Pancreas (tissue), 10 donors: ENCODE results near the gene METAP1D. TPM values are rescaled to one million over a fixed set of nuclear protein-coding genes. Genes with fewer than 3 reads are reported as not detected.

Source experiments
- ATAC-seq, 4 donors: fragments of 200-7000 bp; cut with Tn5 transposase; one replicate each; pipeline versions ENCODE4 v1.8.0 to v1.9.1; 2020; ENCODE audit warnings: mild to moderate bottlenecking in 4 of 4, moderate library complexity in 4 of 4
- DNase-seq, 6 donors: peaks; one replicate each; pipeline ENCODE4 v3.0.0-alpha.2; 2020
- FAIRE-seq: peaks from 2 replicates; lab custom pipeline; 2012; peaks lifted over from hg19 to GRCh38; lab: Jason Lieb, UNC
- H3K27ac ChIP-seq, 4 donors: fragments of 200-600 bp; sonication (generic); 1 replicate in 3 of 4; 2 replicates in 1 of 4; pipeline versions ENCODE4 v1.5.0 to v1.8.0; 2020
- H3K27me3 ChIP-seq, 4 donors: fragments of 200-600 bp; one replicate each; pipeline ENCODE4 v1.8.0; 2021
- H3K36me3 ChIP-seq, 3 donors: fragments of 200-600 bp; sonication (generic) in 1 of 3; one replicate each; pipeline versions ENCODE4 v1.5.0 to v1.8.0; 2020 to 2021
- H3K4me1 ChIP-seq, 3 donors: fragments of 200-600 bp; one replicate each; pipeline ENCODE4 v1.8.0; 2021
- H3K4me3 ChIP-seq, 4 donors: fragments of 200-600 bp; sonication (generic) in 2 of 4; one replicate each; pipeline versions ENCODE4 v1.5.0 to v1.8.0; 2020 to 2021
- H3K9me3 ChIP-seq, 4 donors: fragments of 200-600 bp; one replicate each; pipeline ENCODE4 v1.8.0; 2021
- CTCF ChIP-seq, 4 donors: fragments of 200-600 bp; sonication (generic) in 3 of 4; IDR thresholded peaks; one replicate each; pipeline versions ENCODE4 v1.5.0 to v1.8.0; 2021; ENCODE audit warnings: antibody characterized with exemption in 4 of 4
- WGBS, 2 donors: extraction: QIAGEN DNeasy Blood & Tissue Kit; methylation state at CpG; one replicate each; pipeline ENCODE4 v1.1.7; 2013; 5-methylcytosine and 5-hydroxymethylcytosine counted together
- intact Hi-C, 3 donors: fragments of 100-400 bp; cut with DNase I; formaldehyde crosslinking; loops; one replicate each; pipeline versions ENCODE4 v1.11.1 to v1.14.2; 2022
- polyA plus RNA-seq, 2 donors: library from polyadenylated mRNA; stranded (reverse); fragments of 200-250 nt; gene quantifications; one replicate each; pipeline ENCODE4 v1.2.3, GENCODE V29; 2013
- total RNA-seq, 6 donors: library from RNA; stranded (reverse); fragmentation: NEBNext Ultra II Directional in 4 of 6; extraction: Animal tissue kit (Norgen Biotek cat#: 25700) in 4 of 6; gene quantifications; one replicate each; pipeline versions ENCODE4 v1.2.1 to v1.2.4, GENCODE V29; 2021 to 2023
- donor health status: healthy with polysubstance abuse.
- donor health status: DM: no; HTN: no; CAD: no; lungs with moderate emphysema.
- donor health status: DM: no; HTN: no; CAD: no.
- donor health status: control.
- donor health status: control.
- donor health status: Bipolar disorder and iron deficiency.
- donor health status: DM: yes; HTN: yes; CAD: no.
- donor health status: DM: no; HTN: no; CAD: no.
- donor health status: DM: no; HTN: no; CAD: no.
- donor health status: DM: yes; HTN: yes; CAD: no.

Gene METAP1D
- total and polyA plus RNA-seq, 8 donors, result 3.0 to 11.4 (median 4.6) TPM

DNA sequence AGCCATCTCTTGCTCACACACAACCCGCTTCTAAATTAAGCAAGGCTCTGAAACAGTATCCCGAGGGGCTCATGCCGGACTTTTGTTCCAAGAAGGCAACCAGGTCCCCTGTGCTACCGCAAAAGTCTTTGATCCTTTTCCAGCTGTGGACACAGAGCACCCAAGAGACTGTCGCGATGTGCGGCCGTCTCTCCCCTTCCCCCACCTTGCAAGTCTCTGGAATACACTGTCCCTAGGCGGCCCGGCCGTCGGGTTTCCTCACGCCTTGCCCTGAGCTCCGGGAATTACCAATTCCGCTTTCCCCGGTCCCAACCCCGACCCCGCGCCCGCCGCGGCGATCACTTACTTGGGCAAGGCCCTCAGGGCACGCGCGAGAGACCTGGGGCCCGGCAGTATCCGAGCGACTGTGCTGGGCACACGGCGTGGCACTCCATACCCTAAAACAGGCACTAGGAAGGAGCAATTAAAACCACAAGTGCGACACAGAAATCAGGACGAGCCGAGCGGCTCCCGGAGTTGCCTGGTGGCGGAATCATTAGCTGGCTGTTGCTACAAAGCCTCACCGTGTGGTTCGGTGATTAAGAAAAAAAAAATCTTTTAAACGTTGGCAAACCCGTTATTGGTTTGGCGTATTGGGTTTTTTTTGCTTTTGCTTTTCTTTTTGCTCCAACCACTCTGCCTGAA lies 83.3 kb downstream of the METAP1D start:
- peaks cover 0 to 24% (median 4%) of the 10 kb centered on the region in 3 donors for H3K4me1 ChIP-seq
- H3K4me3 ChIP-seq, result no peak overlapping the region
- no peak for TF ChIP-seq CTCF (IDR thresholded peaks at IDR 0.05)
- ATAC-seq, result no peak
- intact Hi-C loops, result no loop called here
- peaks cover 0 to 89% (median 27%) of the 10 kb centered on the region in 4 donors for H3K27me3 ChIP-seq
- H3K9me3 ChIP-seq, result no peaks in the 10 kb centered on the region
- no peak for FAIRE-seq
- DNase-seq, result peak in 2 of 6 donors; percentile 58 to 66
- no peaks in the 10 kb centered on the region for H3K36me3 ChIP-seq
- no peak overlapping the region for H3K27ac ChIP-seq
- 15 to 18% methylated on average over 42 of the region's 42 CpGs for WGBS, 2 donors

GRCh38 chr2:172083628-172084394 lies 84.1 kb downstream of the METAP1D start:
- H3K27me3 ChIP-seq, result peaks cover 0 to 93% (median 27%) of the 10 kb centered on the region in 4 donors
- intact Hi-C loops, result no loop called here
- no peaks in the 10 kb centered on the region for H3K9me3 ChIP-seq
- H3K4me1 ChIP-seq, result peaks cover 0 to 24% (median 4%) of the 10 kb centered on the region in 3 donors
- ATAC-seq (no peak), FAIRE-seq (no peak), DNase-seq (no peak)
- WGBS, 2 donors, result 16 to 17% methylated on average over 23 of the region's 23 CpGs
- H3K4me3 ChIP-seq, result no peak overlapping the region
- H3K27ac ChIP-seq, result no peak overlapping the region
- no peak for TF ChIP-seq CTCF (IDR thresholded peaks at IDR 0.05)
- no peaks in the 10 kb centered on the region for H3K36me3 ChIP-seq

DNA sequence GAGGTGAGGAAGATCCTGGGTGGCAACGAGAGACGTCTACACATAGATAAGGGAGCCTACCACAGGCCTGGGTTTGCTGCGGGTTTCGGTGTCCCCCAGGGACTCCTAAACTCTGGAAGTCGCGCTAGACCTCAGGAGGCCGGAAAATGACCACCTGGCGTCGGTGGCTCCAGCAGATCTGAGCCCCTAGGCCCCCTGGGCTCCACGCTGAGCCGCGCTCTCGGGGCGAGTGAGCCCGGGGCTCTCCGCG lies 84.6 kb downstream of the METAP1D start:
- H3K27ac ChIP-seq, result no peak overlapping the region
- DNase-seq (peak in 1 of 6 donors; percentile 56), FAIRE-seq (no peak), ATAC-seq (no peak)
- no peak for TF ChIP-seq CTCF (IDR thresholded peaks at IDR 0.05)
- intact Hi-C loops, result no loop called here
- WGBS, 2 donors, result 10 to 11% methylated on average over 9 to 17 of the region's 17 CpGs
- peaks cover 3 to 92% (median 30%) of the 10 kb centered on the region in 4 donors for H3K27me3 ChIP-seq
- H3K4me1 ChIP-seq, result peaks cover 0 to 24% (median 4%) of the 10 kb centered on the region in 3 donors
- H3K4me3 ChIP-seq, result peak overlapping the region in 1 of 4 donors; percentile 51
- no peaks in the 10 kb centered on the region for H3K36me3 ChIP-seq
- no peaks in the 10 kb centered on the region for H3K9me3 ChIP-seq

DNA sequence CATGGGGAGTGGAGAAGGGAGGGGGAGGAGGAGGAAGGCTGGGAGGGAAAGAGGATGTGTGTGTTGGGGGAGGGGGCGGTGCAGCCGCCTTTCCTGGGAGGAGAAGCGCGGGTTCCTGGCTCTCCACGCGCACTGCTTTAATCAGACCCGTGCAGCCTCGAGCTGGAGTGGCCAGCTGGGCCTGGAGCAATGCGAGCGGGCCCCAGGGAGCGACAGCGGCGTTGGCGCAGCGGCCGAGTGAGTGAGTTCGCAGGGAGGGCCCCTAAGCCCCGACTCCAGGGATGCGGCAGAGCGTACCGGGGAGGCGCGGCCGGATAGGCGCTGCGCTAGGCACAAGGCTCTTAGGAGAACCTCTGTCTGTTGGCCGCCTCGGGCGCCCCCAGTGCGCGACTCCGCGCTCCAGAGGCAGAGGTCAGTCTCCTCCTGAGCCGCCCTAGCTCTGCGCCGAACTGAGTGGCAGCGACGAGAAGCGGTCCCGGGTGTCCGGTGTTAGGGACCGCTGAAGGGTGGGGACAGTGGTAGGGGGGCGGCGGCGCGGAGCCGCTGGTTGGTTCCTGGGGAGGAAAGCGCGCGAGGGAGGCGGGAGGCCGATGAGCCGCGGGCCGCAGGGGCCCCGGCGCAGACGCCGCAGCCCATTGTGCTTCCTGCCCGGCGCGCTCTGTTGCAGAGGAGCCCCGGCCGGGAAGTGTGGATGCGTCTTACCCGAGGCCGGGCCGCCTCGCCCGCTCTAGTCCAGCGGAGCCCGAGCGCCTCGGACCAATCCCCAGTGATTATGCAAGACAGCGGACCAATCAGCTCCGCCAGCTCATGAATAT lies 85.1 kb downstream of the METAP1D start:
- Histone ChIP-seq H3K27ac (no peak overlapping the region), H3K27me3 (peaks cover 3 to 92% (median 36%) of the 10 kb centered on the region in 4 donors), H3K36me3 (no peaks in the 10 kb centered on the region), H3K4me1 (peaks cover 0 to 24% (median 4%) of the 10 kb centered on the region in 3 donors), H3K4me3 (peak overlapping the region in 3 of 4 donors; percentile 7 to 51 (median 11)), H3K9me3 (no peaks in the 10 kb centered on the region)
- DNase-seq (peak in 5 of 6 donors; percentile 51 to 80 (median 61)), ATAC-seq (peak; percentile 71 to 87 (median 82)), FAIRE-seq (no peak)
- WGBS, 2 donors, result 2 to 4% methylated on average over 61 to 76 of the region's 76 CpGs
- intact Hi-C loops, result no loop called here
- TF ChIP-seq CTCF (IDR thresholded peaks at IDR 0.05), result no peak
